HG02852 (cell line): ENCODE data around the gene IGF2BP3.

Experiments used
- ATAC-seq: cut with Tn5 transposase; IDR thresholded peaks from one replicate; pipeline ENCODE4 v1.9.1; 2021; ENCODE audit warnings: mild to moderate bottlenecking, moderate library complexity; ENCODE audit not compliant: unreplicated experiment

The IGF2BP3 gene

GRCh38 chr7:23272275-23272674 lies 198.0 kb downstream of the IGF2BP3 start:
- ATAC-seq, result no peak

DNA sequence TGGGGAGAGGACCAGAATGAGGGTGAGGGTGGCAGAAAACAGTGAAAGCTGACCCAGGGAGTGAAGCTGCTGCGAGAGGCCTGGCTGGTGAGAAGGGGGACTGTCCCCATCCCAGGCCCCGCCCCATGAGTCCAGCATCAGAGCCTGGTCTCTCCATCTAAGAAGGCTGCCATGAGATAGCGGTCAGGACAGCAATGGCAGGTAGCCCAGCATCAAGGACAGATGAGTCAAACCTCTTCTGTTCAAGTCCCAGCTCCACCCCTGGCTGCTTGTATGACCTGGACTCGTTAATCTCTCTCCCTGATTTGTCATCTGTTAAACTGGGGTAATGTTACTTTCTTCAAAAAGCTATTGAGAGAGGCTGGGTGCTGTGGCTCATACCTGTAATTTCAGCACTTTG lies 201.5 kb downstream of the IGF2BP3 start:
- ATAC-seq, result no peak

DNA sequence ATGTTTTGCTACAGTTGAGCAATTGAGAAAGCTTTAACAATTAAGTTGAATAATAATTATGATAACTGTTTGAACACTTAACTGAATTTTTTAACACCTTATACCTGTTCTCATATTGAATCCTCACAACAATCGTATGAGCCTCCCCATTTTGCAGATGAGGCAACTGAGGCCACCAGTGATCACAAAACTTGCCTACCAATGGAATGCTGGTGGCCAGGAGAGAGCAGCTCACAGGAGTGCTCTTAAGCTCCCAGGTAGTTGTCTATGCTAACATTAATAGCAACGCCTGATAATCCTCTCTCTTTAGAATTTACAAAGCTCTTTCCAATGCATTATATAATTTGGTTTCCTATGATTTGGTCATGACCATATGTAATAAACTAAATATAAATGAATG lies 202.1 kb downstream of the IGF2BP3 start:
- ATAC-seq, result no peak

- no peak for ATAC-seq
Observed at GRCh38 chr7:23267357-23267756, 202.9 kb downstream of the IGF2BP3 start.

DNA sequence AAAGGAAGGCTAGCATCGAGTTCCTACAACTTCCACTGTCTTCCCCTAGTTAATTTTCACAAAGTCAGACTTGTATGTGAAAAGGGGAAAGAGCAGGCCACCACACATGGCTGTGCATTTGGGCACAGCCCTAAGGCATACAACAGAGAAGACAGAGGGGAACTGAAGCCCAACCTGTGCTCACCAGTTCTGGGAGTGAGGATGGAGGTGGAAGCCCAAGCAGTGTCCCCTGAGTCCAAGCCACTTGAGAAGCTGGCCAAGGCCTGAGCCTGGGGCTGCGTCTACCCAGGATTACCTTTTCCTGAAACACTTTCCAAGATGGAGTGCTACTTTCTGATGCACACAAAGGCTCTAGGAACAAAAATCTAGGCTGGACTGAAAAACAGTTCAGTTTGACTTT lies 203.4 kb downstream of the IGF2BP3 start:
- no peak for ATAC-seq

DNA sequence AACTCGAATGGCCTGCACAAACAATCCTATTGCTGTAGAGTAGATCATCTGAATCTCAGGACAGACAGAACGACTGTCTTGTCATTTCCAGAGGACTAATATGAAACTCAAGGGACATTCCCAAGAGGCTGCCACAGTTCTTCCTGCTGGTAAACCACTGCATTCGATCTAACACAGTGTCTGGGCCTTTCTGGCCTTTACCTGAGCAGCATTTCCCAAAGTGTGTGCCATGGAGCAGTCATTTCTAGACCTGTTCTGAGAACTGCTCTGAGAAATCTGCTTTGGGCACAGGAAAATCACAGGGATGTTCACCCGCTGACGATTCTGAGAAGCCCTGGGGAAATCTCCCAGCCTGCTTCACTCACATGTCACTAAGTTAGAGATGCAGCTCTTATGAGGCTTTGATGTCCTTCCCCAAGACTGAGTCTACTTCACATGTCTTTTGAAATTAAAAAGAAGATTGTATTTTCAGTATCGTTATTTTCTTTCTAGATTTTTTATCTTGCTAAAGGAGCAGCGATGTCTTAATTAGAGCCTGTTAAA lies 205.3 kb downstream of the IGF2BP3 start:
- peak; percentile 68 for ATAC-seq

DNA sequence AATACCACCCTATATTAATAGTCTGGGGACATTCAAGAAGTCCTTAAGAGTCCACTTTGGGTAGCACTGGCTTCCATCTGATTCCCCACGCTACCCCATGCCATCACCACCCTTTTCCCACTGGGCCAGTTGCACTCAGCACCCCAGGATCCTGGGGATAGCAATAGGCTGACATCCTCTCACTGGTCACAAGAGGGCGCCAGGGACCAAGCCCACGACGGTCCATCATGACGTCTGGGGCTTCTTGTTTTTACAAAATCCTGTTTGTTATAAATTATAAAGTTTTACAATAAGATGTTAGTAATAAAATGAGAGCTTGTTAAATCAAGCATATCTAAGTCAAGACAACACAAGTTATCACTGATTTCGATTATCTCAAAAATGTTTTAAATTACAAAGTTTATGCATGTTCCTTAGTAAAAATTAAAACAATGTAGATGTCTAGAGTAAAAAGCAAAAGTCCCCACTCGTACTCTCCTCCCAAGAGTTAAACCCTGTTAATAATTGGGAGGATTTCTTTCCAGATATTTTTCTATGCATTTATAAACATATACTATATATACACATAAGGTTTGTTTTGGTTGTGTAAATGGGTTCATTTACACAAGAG lies 208.3 kb downstream of the IGF2BP3 start:
- ATAC-seq, result peak; percentile 75

- no peak for ATAC-seq
Observed at GRCh38 chr7:23260371-23260770, 209.9 kb downstream of the IGF2BP3 start.
